K562 (cell line): Measurements from ENCODE around the gene SFSWAP. TPM values are rescaled to one million over a fixed set of nuclear protein-coding genes. Genes with fewer than 3 reads are reported as not detected.

ENCODE experiments used
- ATAC-seq: fragments of 200-7000 bp; cut with Tn5 transposase; 3 replicates; pipeline ENCODE4 v1.9.1; 2020; ENCODE audit warnings: moderate library complexity
- BruUV-seq: library from RNA; stranded (reverse); fragments of 400-500 nt; replicated peaks from 2 replicates; lab custom pipeline; 2021; lab: Mats Ljungman, UMichigan
- CTCF ChIA-PET: fragments of 300-600 bp; formaldehyde crosslinking; extraction: SDS; loops from one replicate; lab custom pipeline; 2021; ENCODE audit warnings: low intra/inter-chr PET ratio; lab: Yijun Ruan, JAX
- POLR2A ChIA-PET: fragments of 300-600, 350-650 bp; sonication (Branson Sonifier 250); formaldehyde crosslinking; extraction: SDS; loops from one replicate; lab custom pipeline; 2021; ENCODE audit warnings: antibody characterized with exemption, inconsistent platforms; lab: Yijun Ruan, JAX
- DNase-seq, 4 experiments: peaks; one replicate each; pipeline versions ENCODE4 v3.0.0 to v3.0.0-alpha.2; 2011 to 2018; ENCODE audit warnings: low spot score in 3 of 4, mixed read lengths in 3 of 4; ENCODE audit errors: extremely low read depth in 1 of 4
- FAIRE-seq: peaks from 2 replicates; lab custom pipeline; 2011; peaks lifted over from hg19 to GRCh38; lab: Jason Lieb, UNC
- H2AFZ ChIP-seq: 2 replicates; pipeline ENCODE4 v1.6.0; 2011; ENCODE audit warnings: low read depth, low read length, control low read depth, inconsistent platforms
- H3K27ac ChIP-seq: fragments of 200-600 bp; 3 replicates; pipeline ENCODE4 v1.8.0; 2011; ENCODE audit warnings: low read depth, mild to moderate bottlenecking, control low read depth, inconsistent platforms, low read length, moderate library complexity, mixed read lengths; ENCODE audit errors: extremely low read depth
- H3K27me3 ChIP-seq, 2 experiments: fragments of 300-600 bp in 1 of 2; 2 replicates in 1 of 2; 3 replicates in 1 of 2; pipeline versions ENCODE4 v1.6.0 to v1.8.0; 2011; ENCODE audit warnings: inconsistent platforms in 2 of 2, low read length in 2 of 2, mild to moderate bottlenecking in 1 of 2, mixed read lengths in 1 of 2, moderate library complexity in 1 of 2; ENCODE audit not compliant: control insufficient read depth in 2 of 2, insufficient read depth in 2 of 2
- H3K36me3 ChIP-seq: fragments of 300-600 bp; 3 replicates; pipeline ENCODE4 v1.8.0; 2011; ENCODE audit warnings: mild to moderate bottlenecking, low read length, inconsistent platforms; ENCODE audit not compliant: control insufficient read depth, insufficient read depth
- H3K4me1 ChIP-seq, 2 experiments: fragments of 200-600 bp in 1 of 2; replicated peaks in 1 of 2; 2 replicates in 1 of 2; 3 replicates in 1 of 2; pipeline versions ENCODE4 v1.5.1 to v1.8.0; 2011; ENCODE audit warnings: inconsistent platforms in 2 of 2, low read length in 2 of 2, mild to moderate bottlenecking in 1 of 2, mixed read lengths in 1 of 2, moderate library complexity in 1 of 2; ENCODE audit not compliant: control insufficient read depth in 2 of 2, insufficient read depth in 2 of 2
- H3K4me2 ChIP-seq: 2 replicates; pipeline ENCODE4 v1.6.1; 2011; ENCODE audit warnings: low read length, control low read depth, inconsistent platforms, mixed read lengths; ENCODE audit not compliant: insufficient read depth
- H3K4me3 ChIP-seq: fragments of 200-600 bp; sonication (generic), shearing (Covaris generic); 2 replicates; pipeline ENCODE4 v1.5.1; 2016; ENCODE audit warnings: control low read depth, inconsistent platforms
- H3K79me2 ChIP-seq: fragments of 200-600 bp; 3 replicates; pipeline ENCODE4 v1.8.0; 2011; ENCODE audit warnings: low read length, inconsistent platforms; ENCODE audit not compliant: control insufficient read depth, insufficient read depth
- H3K9ac ChIP-seq, 2 experiments: 2 replicates each; pipeline versions ENCODE4 v1.6.0 to v1.6.1; 2011; ENCODE audit warnings: low read depth in 2 of 2, low read length in 2 of 2, control low read depth in 1 of 2, inconsistent platforms in 1 of 2, mild to moderate bottlenecking in 1 of 2, mixed read lengths in 1 of 2; ENCODE audit not compliant: insufficient read depth in 1 of 2
- H3K9me1 ChIP-seq: one replicate; pipeline ENCODE4 v1.6.0; 2011; ENCODE audit warnings: inconsistent platforms, mild to moderate bottlenecking, low read length, moderate library complexity; ENCODE audit not compliant: control insufficient read depth, insufficient read depth
- H3K9me3 ChIP-seq: replicated peaks from 2 replicates; pipeline ENCODE4 v1.5.1; 2011; ENCODE audit warnings: low read depth, low read length, inconsistent platforms; ENCODE audit not compliant: control insufficient read depth, insufficient read depth
- H4K20me1 ChIP-seq: replicated peaks from 2 replicates; pipeline ENCODE4 v1.6.1; 2011; ENCODE audit warnings: low read length, inconsistent platforms, mixed read lengths; ENCODE audit not compliant: control insufficient read depth, insufficient read depth
- CREB1 ChIP-seq, 2 experiments: sonication (generic) in 1 of 2; formaldehyde crosslinking in 1 of 2; IDR thresholded peaks; 2 replicates each; pipeline versions ENCODE4 v1.6.1 to v1.8.0; 2012 to 2022; ENCODE audit warnings: inconsistent platforms in 1 of 2, mild to moderate bottlenecking in 1 of 2, missing genetic modification reagents in 1 of 2, moderate library complexity in 1 of 2
- CREM ChIP-seq: IDR thresholded peaks from 2 replicates; pipeline ENCODE4 v1.6.1; 2014; ENCODE audit warnings: antibody characterized with exemption, low read depth
- WGBS: fragments of 100-300 bp; shearing (Covaris generic); methylation state at CpG from one replicate; pipeline ENCODE4 v1.1.6; 2016; ENCODE audit warnings: low coverage, mixed read lengths; ENCODE audit not compliant: insufficient coverage; ENCODE audit errors: missing lambda C conversion rate; 5-methylcytosine and 5-hydroxymethylcytosine counted together
- in situ Hi-C: fragments of 300-500 bp; cut with MboI; formaldehyde crosslinking; loops from 4 replicates; pipeline ENCODE4 v1.15.0; 2018; ENCODE audit warnings: inconsistent platforms, mixed read lengths
- intact Hi-C: fragments of 100-400 bp; cut with micrococcal nuclease; formaldehyde crosslinking; loops from 2 replicates; pipeline ENCODE4 v1.14.2; 2022
- polyA plus RNA-seq, 8 experiments: library from polyadenylated mRNA; depleted of rRNA in 4 of 8; stranded (reverse) in 5 of 8; unstranded in 3 of 8; fragments of >200 nt; fragmentation: Nextera tagmentation in 2 of 8; fragmentation: Illumina TruSeq in 1 of 8; extraction: Ambion mirVana in 2 of 8; extraction: Trizol in 1 of 8; gene quantifications; 2 replicates each; pipeline versions ENCODE4 v1.2.1 to v1.2.3, GENCODE V29; 2011 to 2014; ENCODE audit warnings: inconsistent platforms in 1 of 8, missing spikeins in 1 of 8
- total RNA-seq, 7 experiments: library from RNA; depleted of rRNA in 6 of 7; stranded (reverse); fragments of >200 nt in 6 of 7; fragmentation: Illumina TruSeq in 2 of 7; extraction: Trizol in 2 of 7; gene quantifications; 2 replicates each; pipeline versions ENCODE4 v1.2.1 to v1.2.3, GENCODE V29; 2011 to 2021; ENCODE audit warnings: low replicate concordance in 1 of 7
- TF ChIP-seq, protein P1 (sequence below): sonication (generic); formaldehyde crosslinking; IDR thresholded peaks from 2 replicates; pipeline ENCODE4 v1.8.1; 2023; ENCODE audit warnings: mild to moderate bottlenecking, missing genetic modification reagents

Gene SFSWAP
- total and polyA plus RNA-seq, 9 of the 15 experiments (the other 6 are each of a cell fraction or from before 2014, with no cell fraction given): 2.4 to 60.4 (median 32.6) TPM

DNA sequence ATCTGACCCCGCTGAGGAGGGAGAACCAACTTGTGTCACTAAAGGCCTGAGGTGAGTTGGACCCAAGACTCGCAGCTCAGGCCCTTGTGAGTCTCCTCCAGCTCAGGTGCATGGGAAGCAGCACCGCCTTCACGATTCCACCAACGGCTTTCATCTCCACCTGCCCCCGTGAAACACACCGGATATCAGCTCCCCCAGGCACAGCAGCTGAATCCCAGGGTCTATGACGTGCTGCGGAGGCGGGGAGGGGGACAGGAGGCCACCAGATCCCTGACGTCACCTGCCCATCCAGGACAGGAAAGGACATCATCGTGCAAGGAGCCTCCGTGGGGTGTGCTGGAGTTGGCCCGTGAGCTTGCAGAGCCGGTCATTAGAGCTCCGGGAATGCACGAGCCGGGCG lies 18.5 kb upstream of the SFSWAP start:
- Histone ChIP-seq H3K79me2 (no peaks in the 10 kb centered on the region), H3K36me3 (no peaks in the 10 kb centered on the region), H4K20me1 (no peaks in the 10 kb centered on the region), H2AFZ (no peak overlapping the region; the same call in 1 of the 2 replicates)
- no peak for DNase-seq
- POLR2A ChIA-PET: interaction anchor here (0.6 to 0.8 kb wide), 2 partner anchors 10 to 19 kb away, joined by 3 to 4 read pairs; partner anchors contain the start of gene SFSWAP
- WGBS: 9% methylated on average over 19 of the region's 19 CpGs
- TF ChIP-seq, protein P1, sequence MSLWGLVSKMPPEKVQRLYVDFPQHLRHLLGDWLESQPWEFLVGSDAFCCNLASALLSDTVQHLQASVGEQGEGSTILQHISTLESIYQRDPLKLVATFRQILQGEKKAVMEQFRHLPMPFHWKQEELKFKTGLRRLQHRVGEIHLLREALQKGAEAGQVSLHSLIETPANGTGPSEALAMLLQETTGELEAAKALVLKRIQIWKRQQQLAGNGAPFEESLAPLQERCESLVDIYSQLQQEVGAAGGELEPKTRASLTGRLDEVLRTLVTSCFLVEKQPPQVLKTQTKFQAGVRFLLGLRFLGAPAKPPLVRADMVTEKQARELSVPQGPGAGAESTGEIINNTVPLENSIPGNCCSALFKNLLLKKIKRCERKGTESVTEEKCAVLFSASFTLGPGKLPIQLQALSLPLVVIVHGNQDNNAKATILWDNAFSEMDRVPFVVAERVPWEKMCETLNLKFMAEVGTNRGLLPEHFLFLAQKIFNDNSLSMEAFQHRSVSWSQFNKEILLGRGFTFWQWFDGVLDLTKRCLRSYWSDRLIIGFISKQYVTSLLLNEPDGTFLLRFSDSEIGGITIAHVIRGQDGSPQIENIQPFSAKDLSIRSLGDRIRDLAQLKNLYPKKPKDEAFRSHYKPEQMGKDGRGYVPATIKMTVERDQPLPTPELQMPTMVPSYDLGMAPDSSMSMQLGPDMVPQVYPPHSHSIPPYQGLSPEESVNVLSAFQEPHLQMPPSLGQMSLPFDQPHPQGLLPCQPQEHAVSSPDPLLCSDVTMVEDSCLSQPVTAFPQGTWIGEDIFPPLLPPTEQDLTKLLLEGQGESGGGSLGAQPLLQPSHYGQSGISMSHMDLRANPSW (CRISPR knock-in tag): no peak
- no peak for TF ChIP-seq CREB1 (IDR thresholded peaks at IDR 0.05)
- TF ChIP-seq CREB1 (CRISPR knock-in tag; IDR thresholded peaks at IDR 0.05): peak; percentile 22; the same call in 1 of the 2 replicates
- peak; percentile 36; the same call in 1 of the 2 replicates for TF ChIP-seq CREM
- TF ChIP-seq, all 486 proteins: peak for 2
- ATAC-seq: no peak; the same call in 2 of the 3 replicates
- BruUV-seq: no TSS peak
- Histone ChIP-seq H3K27ac (no peak overlapping the region), H3K4me1 (peaks cover 0 to 8% of the 10 kb centered on the region in 2 experiments; a peak in 2 of 5 replicates), H3K9me3 (peaks cover 2% of the 10 kb centered on the region), H3K9ac (no peak overlapping the region), H3K27me3 (peaks cover 24 to 46% of the 10 kb centered on the region in 2 experiments; a peak in 4 of 5 replicates), H3K4me2 (peak overlapping the region; percentile 9; the same call in 1 of the 2 replicates), H3K9me1 (no peaks in the 10 kb centered on the region), H3K4me3 (no peak overlapping the region)
- no peak for FAIRE-seq
- intact Hi-C loops: no loop called here
- CTCF ChIA-PET: no interaction called here
- in situ Hi-C loops: loop anchor here (10.0 kb wide), 1 partner anchor 872 kb away; no protein-coding TSS in a partner anchor
